AG10803 (cell line): ENCODE data around the gene R3HDML.

Experiments
- DNase-seq: peaks from one replicate; pipeline ENCODE4 v3.0.0; 2010; ENCODE audit warnings: low read depth
- H3K4me3 ChIP-seq: 2 replicates; pipeline ENCODE4 v1.5.1; 2011; ENCODE audit warnings: mild to moderate bottlenecking, low read length, control low read depth
- CTCF ChIP-seq: conservative IDR thresholded peaks from 2 replicates; pipeline ENCODE4 v1.5.1; 2011; ENCODE audit warnings: mild to moderate bottlenecking, low read length, control low read depth, inconsistent platforms

Gene R3HDML

GRCh38 chr20:44388466-44389023 is 51.7 kb downstream of the R3HDML start:
- no peak overlapping the region for H3K4me3 ChIP-seq
- peak; percentile 84 for TF ChIP-seq CTCF
- DNase-seq: peak; percentile 70

- no peak for TF ChIP-seq CTCF
- H3K4me3 ChIP-seq: no peak overlapping the region
- no peak for DNase-seq
Measured at GRCh38 chr20:44389871-44390270, 53.0 kb downstream of the R3HDML start.

- DNase-seq: no peak
- TF ChIP-seq CTCF: no peak
- H3K4me3 ChIP-seq: no peak overlapping the region
Measured at GRCh38 chr20:44390280-44390679, 53.4 kb downstream of the R3HDML start.

- TF ChIP-seq CTCF: no peak
- no peak for DNase-seq
- no peak overlapping the region for H3K4me3 ChIP-seq
Measured at GRCh38 chr20:44392088-44392775, 55.4 kb downstream of the R3HDML start.

GRCh38 chr20:44392776-44393607 is 56.1 kb downstream of the R3HDML start:
- TF ChIP-seq CTCF: no peak
- no peak overlapping the region for H3K4me3 ChIP-seq
- no peak for DNase-seq

GRCh38 chr20:44393608-44394451 is 57.0 kb downstream of the R3HDML start:
- no peak overlapping the region for H3K4me3 ChIP-seq
- TF ChIP-seq CTCF: no peak
- DNase-seq: no peak
